GM18861 (cell line): ENCODE results near the gene GNAQ.
"Not testable (repeated sequence)": the region's sequence is repeated elsewhere in the genome, so short reads cannot be mapped to it uniquely, and the experiment has no call there.

Experiments used
- ATAC-seq: cut with Tn5 transposase; IDR thresholded peaks from one replicate; pipeline ENCODE4 v1.9.1; 2021; ENCODE audit not compliant: unreplicated experiment

The GNAQ gene

DNA sequence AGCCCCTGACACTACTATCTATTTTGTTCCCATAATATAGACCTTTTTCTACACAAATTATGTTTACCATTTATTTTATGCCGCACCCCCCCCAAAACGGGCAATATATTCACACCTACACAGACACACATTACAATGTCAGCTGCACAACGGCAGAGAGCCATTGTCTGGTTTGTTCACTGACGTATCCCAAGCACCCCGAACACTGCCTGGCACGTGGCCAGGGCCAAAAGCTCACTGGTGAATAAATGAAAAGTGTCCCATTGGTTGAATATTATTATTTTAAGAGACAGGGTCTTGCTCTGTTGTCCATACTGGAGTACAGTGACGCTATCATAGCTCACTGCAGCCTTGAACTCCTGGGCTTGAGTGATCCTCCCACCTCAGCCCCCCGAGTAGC is 150.5 kb downstream of the GNAQ start:
- no peak for ATAC-seq

DNA sequence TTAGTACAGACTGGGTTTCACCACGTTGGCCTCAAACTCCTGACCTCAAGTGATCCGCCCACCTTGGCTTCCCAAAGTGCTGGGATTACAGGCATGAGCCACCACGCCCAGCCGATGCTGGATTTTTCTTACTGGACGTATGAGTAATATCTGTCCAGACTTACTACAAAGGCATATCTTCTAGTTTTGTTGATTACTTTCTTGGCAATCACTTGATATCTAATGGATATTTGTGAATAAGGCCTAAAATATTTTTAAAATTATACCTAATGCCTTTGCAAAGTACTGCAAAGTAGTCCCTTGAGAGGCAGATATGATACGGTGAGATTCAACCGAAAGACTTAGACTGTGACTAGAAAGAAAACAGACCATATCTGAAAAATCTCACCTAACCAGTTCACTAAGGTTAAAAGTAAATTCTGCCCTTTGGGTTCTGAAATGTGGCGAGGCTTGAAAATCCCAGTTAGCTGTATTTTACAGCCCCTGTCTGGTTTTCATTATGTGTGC is 152.1 kb downstream of the GNAQ start:
- no peak for ATAC-seq

DNA sequence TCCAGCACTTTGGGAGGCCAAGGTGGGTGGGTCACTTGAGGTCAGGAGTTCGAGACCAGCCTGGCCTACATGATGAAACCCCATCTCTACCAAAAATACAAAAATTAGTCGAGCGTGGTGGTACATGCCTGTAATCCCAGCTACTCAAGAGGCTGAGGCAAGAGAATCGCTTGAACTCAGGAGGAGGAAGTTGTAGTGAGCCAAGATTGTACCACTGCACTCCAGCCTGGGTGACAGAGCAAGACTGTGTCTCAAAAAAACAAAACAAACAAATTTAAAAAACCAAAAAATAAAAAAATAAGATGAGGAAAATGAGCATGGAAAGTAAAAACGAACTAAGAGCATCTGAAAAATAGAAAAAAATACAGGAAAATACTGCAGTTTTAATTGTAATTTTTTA is 152.8 kb downstream of the GNAQ start:
- not testable (repeated sequence) for ATAC-seq

DNA sequence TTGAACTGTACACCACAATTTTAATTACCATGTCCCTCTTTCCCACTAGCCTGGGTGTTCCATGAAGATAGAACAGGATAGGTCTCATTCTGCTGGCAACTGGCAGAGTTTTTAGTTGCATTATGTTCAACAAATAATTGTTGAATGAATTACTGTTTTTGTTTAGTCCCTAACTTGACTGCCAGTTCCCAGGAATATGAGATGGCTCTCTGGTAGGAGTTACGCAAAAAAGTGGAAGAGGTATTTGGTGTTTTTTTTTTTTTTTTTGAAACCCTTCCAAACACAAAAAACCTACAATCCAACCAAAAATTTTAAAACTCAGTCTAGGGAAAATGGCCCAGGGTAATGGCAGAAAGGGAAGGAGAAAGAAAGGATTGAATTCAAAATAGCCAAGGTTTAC is 153.6 kb downstream of the GNAQ start:
- no peak for ATAC-seq

DNA sequence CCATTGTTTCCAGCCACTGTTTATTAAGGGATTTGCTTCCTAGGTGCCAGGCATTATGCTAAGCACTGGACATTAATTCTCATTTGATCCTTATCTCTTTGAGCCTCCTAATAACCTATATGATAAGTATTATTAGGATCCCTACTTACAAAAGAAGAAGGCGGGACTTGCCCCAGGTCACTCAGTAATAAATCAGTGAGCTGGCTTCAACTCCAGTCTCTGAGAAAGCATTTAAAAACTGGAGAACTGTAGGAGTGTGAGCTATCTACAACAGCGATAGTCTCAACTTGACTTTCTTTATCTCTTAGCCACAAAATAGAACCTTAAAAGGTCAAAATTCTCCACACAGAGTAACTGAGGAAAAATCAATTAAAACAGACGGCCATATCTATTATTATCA is 155.0 kb downstream of the GNAQ start:
- ATAC-seq, result no peak

DNA sequence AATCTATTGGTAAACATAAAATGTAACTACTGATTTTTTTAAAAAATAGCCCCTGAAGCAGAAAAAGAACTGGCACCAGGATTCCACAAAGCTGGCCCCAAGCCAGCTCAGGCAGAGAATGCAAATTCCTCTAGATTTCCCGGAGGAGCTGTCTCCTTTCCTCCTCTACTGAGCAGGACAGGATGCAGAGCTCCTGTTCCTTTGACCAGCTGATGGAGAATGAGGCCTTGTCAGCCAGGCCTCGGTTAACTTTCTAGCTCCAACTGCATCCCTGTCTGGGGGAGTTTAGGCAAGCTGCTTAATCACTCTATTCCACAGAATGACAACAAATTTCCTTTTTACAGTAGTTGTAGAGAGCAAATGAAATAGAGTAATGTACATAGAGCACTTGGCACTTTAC is 155.5 kb downstream of the GNAQ start:
- ATAC-seq, result no peak

DNA sequence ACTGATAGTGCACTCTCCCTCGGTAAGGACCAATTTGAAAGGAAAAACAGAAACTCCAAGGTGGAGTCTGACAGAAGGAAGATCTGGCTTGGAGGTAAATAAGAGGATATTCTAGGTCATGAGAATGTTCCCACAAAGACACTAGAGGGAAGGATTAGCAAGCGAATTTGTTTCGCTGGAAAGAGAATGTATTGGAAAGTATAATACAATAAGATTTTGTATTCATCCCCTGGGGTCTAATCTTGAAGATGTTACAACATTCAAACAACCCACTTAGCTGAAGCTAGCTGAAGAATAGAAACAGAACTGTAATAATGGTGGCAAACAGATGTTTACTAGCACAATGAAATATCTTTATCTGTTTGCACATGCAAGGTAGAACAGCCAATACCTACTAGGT is 158.7 kb downstream of the GNAQ start:
- no peak for ATAC-seq

DNA sequence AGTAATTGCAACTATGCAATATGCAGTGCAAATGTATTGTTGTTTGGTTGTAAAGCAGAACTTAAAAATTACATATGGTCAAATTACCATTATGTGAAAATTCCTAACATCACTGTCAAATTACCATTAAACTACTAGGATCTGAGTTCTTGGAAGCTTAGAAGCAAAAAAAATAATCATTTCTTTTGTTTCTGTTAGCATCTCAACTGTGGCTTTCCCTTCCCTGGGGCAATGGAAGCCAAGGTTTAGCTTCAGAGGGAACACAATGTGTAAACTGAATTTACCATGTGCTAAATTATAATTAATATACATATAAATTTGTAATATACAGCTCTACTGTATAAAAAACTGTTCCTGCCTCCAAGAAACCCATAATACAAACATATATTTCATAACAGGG is 159.4 kb downstream of the GNAQ start:
- no peak for ATAC-seq

DNA sequence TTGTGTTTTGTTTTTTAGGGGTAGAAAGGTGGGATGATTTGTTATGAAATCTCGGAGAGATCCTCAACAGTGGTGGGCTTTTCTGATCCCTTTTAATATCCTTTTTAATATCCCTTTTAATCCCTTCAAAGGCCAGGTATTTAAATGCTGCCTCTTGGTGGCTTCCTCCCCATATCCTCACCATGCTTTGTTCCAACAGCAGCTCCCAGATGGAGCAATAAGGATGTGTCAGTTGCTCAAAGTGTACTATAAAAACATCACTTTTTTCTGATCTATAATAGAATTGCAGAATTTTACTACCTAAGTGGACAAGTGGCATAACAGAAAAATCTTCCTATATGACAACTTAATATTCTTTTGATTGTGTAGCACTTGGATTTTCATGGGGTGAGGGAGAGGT is 160.1 kb downstream of the GNAQ start:
- no peak for ATAC-seq

DNA sequence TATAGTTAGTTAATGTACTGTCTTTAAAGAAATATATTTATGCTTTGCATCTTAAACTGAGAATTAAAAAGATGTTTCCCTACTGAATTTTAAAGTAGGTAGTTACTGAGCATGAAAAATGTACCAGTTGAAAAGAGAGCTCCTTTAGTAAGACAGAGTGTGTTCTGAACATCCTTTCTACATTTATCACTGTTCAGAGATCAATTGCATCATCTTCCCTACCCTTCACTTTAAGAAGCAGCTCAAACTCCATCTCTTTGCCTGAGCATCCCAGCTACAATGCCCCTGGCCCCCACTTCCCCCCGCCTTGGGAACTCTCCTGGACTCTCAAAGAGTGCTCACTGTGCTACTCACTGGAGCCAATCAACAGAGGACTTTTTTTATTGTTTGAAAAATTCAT is 164.7 kb downstream of the GNAQ start:
- no peak for ATAC-seq

DNA sequence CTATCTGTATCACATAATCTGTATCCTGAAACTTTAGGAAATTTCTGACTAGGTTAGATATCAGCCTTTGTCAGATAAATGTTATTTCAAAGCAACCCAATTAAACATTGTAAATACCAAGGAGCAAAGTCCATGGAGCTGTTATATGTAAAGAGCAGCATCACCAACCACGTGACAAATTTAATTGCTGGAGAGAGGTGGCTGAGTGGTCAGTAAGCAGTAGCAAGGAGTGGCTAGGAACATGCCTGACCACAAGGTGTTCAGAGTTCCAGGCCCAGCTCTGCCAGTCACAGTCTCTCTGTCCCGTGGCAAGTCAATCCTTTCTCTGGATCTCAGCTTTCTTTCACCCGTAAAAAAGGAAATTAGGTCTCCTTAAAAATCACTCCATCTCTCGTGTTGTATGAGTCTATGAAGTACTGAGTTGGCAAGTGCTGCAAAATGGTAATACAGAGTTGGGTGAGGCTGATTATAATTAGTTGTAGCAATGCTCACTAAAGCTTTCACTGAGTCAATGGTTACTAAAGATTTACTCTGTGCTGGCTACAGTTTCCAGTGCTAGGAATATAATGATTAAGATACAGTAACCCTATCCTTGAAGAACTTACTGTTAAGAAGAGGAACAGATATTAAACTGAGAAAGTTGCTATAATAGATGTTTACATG is 166.1 kb downstream of the GNAQ start:
- ATAC-seq, result no peak

DNA sequence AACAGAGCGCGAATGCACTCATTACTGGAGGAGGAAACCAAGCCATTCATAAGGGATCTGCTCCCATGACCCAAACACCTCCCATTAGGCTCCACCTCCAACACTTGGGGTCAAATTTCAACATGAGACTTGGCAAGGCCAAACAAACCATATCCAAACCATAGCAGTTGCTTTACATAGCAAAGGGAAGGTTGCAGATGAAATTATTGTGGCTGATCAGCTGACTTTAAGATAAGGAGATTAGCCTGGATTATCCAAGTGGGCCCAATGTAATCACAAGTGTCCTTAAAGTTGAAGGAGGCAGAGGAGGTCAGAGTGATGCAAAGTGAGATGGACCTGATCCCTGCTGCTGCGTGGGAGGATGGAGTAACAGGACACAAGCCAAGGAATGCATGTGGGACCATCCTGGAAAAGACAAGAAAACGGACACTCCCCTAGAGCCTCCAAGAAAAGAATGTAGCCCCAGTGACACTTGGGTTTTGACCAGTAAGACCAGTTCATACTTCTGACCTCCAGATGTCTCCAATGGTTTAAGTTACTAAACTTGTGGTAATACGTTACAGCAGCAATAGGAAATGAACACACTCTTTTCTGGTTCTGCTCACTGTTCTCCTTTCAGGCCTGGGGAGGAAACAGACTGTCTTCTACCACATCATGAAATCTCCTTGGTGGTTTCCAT is 167.3 kb downstream of the GNAQ start:
- ATAC-seq, result no peak

DNA sequence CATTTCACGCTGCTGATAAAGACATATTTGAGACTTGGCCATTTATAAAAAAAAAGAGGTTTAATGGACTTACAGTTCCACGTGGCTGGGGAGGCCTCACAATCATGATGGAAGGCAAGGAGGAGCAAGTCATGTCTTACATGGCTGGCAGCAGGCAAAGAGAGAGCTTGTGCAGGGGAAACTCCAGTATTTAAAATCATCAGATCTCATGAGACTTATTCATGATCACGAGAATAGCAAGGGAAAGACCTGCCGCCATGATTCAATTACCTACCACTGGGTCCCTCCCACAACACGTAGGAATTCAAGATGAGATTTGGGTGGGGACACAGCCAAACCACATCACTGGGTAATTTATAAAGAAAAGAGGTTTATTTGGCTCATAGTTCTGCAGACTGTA is 168.0 kb downstream of the GNAQ start:
- ATAC-seq, result not testable (repeated sequence)

DNA sequence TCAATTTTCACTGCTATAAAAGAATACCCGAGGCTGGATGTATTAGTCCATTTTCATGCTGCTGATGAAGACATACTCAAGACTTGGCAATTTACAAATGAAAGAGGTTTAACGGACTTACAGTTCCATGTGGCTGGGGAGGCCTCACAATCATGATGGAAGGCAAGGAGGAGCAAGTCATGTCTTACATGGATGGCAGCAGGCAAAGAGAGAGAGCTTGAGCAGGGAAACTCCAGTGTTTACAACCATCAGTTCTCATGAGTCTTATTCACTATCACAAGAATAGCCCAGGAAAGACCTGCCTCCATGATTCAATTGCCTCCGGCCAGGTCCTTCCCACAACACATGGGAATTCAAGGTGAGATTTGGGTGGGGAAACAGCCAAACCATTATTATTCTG is 170.7 kb downstream of the GNAQ start:
- not testable (repeated sequence) for ATAC-seq

DNA sequence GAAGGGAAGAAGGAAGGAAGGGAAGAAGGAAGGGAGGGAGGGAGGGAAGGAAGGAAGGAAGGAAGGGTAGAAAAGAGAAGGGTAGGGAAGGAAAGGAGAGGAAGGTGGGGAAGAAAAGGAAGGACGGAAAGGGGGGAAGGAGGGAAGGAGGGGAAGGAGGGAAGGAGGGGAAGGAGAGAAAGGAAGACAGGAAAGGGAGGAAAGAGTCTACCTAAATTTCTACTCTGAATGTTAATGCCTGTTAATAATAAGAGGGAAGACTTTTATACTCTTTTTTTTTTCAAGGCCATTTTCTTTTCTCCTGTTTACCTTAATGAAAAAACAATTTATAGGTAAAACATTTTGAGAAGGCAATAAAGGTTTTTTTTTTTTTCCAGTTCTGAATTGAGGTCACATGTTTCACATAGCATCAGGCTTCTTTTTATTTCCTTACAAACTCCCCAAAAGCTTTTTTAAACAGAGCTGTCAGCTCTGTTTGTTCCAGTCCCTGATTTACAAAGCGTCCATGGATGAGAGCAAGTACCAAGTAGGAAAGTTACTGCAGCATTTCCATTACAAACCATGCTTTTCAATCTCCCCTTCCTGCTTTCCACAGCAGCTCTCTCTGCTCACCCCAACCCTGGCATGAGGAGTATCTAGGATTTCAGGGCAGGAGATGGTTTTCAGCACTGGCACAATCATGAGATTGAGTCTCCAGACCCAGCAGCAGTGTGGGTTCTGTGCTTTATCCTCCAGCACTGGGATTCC is 173.9 kb downstream of the GNAQ start:
- no peak for ATAC-seq

DNA sequence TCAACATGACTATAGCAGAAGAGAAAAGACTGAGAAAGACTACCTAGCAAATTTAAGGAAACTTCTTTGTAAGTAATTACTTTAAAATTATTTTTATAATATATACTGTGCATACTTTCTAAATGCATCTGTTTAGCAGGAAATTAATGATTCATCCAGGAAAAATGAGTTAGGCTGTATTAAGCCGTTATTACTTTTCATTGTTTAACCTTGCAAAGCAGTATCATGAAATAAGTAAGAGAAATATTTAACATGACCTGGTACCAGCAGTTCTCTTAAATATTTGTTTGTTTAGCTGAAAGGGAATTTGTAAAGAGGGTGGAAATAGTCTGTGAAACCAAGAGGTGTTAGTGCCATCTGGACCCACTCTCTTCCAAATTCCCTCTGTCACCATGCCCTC is 175.0 kb downstream of the GNAQ start:
- ATAC-seq, result no peak

DNA sequence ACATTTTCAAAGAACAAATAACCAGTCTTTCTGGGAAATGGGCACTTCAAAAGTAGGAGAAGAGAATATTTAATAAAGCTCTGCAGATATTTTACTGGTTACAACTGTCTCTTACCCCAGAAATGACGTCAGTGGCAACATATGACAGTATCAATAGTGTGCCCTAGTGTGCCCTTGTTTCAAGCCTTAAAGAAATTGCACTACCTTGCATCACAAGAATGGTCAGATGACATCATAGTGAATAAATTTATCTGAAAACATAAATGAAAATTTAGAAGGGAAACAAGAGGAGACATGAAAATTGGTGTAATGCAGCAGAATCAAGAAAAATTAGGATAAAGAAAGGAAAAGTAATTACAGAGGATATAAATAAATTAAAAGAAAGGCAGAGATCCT is 176.7 kb downstream of the GNAQ start:
- ATAC-seq, result no peak

DNA sequence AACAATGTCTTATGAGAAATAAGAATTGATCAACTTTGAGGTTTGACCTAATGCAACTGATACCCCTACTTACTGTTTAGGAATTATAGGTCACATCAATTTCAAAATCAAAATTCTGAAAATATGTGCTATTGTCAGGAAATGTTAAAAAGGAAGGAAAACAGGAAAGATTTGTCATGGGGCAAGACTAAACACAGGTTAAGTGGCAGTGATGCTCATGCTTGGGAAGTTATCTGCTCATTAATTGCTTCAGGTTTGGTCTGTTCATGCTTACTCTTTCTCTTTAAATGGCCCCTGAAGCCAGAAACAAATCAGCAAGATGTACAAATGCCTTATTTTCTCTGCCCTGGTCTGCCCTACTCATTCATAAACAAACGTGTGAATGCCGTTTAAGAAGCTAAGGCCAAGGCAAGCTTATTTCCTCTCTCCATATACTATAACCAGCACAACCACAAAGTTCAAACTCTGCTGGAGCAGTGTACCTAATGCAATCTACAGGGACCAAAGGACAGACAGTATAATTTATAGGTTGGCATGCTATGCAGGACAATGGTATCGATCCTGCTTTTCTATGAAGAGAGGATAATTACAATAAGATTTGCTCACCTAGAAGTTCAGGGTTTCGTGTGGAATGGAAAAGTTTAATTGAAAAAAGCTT is 177.2 kb downstream of the GNAQ start:
- no peak for ATAC-seq

DNA sequence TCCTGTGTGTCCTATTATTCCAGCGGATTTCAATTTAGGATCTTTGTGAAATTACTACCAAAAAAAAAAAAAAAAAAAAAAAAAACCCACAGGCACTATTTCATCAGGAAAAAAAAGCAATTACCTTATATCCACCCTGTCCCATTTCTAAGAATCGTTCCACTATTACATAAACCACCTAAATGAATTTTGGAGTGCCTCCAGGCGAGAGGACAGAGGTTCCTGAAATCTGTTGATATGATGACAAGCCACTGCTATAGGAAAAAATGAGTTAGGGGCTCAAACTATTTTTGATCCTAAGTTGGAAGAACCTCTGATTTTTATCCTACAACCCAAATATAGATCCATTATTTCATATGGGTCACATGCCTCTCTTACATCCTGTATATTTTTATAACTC is 177.9 kb downstream of the GNAQ start:
- no peak for ATAC-seq

DNA sequence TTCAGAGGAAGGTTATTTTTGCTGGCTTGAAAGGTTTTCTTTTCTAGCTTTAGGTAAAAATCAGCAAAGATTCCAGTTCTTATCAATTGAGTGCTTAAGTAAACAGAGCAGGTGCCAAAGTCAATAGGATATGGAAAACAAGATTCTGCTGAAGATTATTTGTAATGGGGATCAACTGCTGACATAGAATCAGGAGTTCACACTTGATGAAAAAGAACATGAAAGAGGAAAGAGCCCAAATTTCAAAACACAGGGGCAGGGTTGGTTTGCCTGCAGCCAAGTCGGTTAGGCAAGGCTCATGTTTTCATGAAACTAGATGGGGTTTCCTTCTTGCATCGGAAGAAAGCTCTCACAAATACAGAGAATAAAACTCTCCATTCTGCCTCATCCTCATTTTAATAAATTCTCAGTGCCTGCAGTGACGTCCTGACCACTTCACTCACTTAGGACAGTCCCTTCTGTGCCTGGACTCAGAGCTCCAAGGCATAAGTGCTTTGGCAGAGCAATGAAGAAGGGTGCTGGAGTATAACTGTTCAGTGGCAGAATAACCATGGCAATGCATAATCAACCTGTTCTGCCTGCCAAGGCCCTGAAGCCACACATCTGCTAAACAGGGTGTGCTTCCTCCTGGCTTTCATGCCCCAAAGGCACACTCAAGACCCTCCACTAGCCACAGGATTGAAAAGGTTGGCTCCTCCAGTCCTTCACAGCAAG is 179.6 kb downstream of the GNAQ start:
- no peak for ATAC-seq

DNA sequence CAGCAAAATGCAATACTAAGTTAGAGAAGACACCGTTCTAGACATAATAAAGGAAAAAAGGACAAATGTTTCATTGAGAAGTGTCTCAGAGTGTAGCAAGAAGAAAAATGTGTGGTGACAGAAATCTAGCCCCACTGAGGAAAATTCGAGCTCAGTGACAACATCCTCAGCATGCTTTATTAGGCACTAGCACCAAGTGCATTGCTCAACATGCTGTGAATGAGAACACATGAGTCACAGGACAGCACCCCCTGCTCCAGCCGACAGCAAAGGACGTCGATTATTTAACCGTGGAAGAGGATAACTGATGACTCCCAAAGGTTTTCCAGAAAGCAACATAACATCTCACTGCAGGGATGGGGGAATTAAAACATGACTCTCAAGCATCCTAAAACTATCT is 182.7 kb downstream of the GNAQ start:
- ATAC-seq, result no peak
